NT2/D1 (cell line): Measurements from ENCODE around the gene CDC42SE2.

Source experiments
- SUZ12 ChIP-seq: IDR thresholded peaks from 2 replicates; pipeline ENCODE4 v1.6.1; 2011; ENCODE audit not compliant: insufficient read length, insufficient read depth; ENCODE audit errors: extremely low read depth
- YY1 ChIP-seq: IDR thresholded peaks from 2 replicates; pipeline ENCODE4 v1.6.1; 2011; ENCODE audit not compliant: insufficient read length, insufficient read depth
- ZNF274 ChIP-seq: IDR thresholded peaks from 2 replicates; pipeline ENCODE4 v1.6.1; 2011; ENCODE audit warnings: mild to moderate bottlenecking, low read depth, low read length

DNA sequence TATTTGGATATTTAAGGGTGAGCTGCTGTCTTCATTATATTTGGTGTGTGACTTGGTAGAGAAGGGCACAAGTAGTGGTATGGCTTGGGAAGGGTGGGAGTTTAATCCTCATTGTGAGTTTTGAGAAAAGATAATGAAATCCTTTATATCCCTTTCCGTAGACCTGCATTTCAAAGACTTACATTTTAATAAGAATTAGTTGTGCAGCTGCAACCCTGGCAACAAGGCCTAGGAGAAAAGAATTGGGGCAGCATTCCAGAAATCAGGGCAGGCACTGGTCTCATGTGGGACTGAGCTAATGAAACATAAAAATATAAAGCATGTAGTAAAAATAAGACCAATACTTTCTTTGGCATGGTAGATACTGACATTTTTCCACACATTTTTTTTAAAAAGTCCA, 60.5 kb downstream of the CDC42SE2 start:
- TF ChIP-seq YY1 (no peak), ZNF274 (no peak), SUZ12 (no peak)
